Measurements from ENCODE around the gene DYNC1I1.

The DYNC1I1 gene

DNA sequence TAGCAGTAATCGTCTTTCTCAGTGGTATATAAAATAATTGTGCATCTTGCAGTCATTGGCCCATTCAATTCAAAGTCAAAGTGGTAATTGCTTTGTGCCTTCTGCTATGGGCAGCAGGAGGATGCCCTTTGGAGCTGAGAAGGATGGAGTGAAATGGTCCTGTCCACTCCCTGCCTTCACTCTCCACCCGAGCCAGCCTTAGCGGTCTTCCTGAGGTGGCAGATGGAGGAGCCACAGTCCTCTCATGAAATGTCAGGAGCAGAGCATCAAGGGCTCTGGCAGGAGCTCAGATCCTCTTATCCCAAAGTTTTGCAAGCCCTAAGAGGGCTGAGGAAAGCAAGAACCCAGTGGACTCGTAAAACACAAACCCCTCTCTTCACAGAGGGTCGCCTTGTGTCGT is 199.4 kb downstream of the DYNC1I1 start:
- no peak for DNase-seq (ENCODE audit: low spot score)

DNA sequence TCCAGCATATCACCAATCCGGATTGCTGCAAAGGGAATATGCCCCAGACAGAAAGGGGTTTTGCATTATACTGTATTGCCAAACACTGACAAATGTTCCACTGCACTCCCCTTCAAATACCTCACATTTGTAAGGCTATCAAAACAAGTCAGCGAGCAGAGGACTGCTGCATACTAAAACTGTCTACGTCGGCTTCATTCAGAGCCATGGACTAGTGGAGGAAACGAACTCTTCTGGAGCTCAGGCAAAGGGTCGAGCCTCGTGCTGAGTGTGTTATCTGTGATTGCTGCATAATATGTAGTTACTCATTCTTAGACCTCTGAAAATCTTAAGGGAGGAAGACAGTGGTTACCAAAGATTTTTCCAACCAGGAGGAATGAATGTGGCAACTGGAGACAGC is 200.2 kb downstream of the DYNC1I1 start:
- DNase-seq (ENCODE audit: low spot score): no peak

- DNase-seq (ENCODE audit: low spot score): no peak
Measured at GRCh38 chr7:95974108-95974507, 201.8 kb downstream of the DYNC1I1 start.

GRCh38 chr7:95976369-95977060 is 204.2 kb downstream of the DYNC1I1 start:
- no peak for DNase-seq (ENCODE audit: low spot score)

DNA sequence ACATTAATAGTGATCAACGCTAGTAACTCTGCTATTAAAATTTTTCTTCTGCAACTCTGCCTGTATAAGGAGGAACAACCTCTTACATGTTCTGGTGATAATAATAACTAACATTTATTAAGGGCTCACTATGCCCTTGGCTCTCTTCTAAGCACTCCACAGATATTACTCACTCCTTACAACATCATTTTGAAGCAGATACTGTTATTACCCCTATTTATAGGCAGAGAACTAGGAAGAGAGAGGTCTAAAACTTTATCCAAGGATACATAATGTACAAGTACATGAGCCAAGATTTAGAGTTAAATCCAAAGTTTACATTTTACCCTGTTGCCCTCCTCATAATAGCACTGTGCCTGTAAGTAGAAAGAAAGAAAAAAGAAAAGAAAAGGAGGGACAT is 205.6 kb downstream of the DYNC1I1 start:
- no peak for DNase-seq (ENCODE audit: low spot score)

- DNase-seq (ENCODE audit: low spot score): no peak
Measured at GRCh38 chr7:95980167-95980566, 207.8 kb downstream of the DYNC1I1 start.

DNA sequence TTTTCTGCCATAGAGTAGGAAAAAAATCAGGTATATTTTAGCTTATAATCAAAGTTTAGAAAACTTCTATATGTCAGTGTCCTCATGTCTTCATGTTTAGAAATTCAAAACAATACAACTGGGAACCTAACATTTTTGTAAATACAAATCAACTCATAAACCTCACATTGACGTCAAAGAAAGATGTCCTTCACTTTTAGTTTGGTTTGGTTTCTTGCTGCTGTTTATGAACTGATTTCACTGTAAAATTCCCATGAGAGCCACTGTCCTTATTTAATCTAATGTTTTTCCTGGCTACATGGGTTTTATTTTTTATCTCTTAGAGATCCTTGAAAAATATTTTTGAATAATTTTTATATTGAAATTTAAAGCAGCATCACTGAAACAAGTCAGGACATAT is 208.4 kb downstream of the DYNC1I1 start:
- DNase-seq (ENCODE audit: low spot score): no peak

DNA sequence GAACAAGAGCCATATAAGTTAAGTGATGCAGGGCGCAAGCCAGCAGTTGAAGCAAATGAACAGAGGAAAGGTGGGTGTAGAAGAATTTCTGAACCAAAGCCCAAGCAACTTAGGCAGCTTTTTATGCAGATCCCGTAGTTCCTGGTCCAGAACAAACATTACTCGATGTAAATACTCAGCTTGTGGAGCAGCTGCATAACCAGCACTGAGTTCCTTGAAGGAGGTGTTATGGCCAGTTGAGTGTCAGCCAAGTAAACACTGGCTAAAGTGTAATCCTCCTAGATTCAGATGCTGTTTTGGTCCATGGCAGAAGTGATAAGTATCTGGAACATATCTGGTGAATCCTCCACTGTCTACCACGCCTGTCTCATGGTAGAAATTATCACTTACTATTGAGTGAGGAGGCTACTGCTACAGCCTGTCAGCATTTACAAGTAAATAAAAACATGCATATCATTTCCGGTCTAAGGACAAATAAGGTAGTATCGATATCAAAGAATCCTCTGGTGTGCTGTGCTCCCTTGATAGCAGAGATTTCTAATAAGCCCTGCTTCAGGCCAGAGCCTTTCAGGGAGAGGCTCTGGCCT is 213.9 kb downstream of the DYNC1I1 start:
- DNase-seq (ENCODE audit: low spot score): no peak

DNA sequence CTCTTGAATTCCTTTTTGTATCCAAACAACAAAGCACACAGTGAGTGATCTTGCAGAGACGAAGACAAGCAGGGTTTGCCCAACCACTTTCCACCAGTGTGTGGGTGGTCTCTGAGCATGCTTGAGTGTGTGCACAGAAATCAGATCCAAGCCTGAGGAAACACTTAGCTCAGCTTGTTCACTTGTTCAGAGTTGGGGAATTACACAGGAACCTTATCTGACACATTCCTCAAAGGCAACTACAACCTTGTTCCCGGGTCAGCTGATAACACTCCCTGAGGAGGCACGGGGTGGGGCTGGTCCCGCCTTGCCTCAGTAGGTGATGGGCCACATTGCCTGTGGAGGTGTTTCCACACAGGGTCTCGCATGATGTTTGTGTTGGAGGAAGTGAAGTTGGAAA is 216.9 kb downstream of the DYNC1I1 start:
- DNase-seq (ENCODE audit: low spot score): no peak

GRCh38 chr7:95993380-95993779 is 221.0 kb downstream of the DYNC1I1 start:
- DNase-seq (ENCODE audit: low spot score): no peak

- no peak for DNase-seq (ENCODE audit: low spot score)
Measured at GRCh38 chr7:95996174-95996573, 223.8 kb downstream of the DYNC1I1 start.

GRCh38 chr7:95996886-95997285 is 224.5 kb downstream of the DYNC1I1 start:
- DNase-seq (ENCODE audit: low spot score): no peak

GRCh38 chr7:95997632-95998031 is 225.3 kb downstream of the DYNC1I1 start:
- no peak for DNase-seq (ENCODE audit: low spot score)

- no peak for DNase-seq (ENCODE audit: low spot score)
Measured at GRCh38 chr7:95999481-95999880, 227.1 kb downstream of the DYNC1I1 start.

DNA sequence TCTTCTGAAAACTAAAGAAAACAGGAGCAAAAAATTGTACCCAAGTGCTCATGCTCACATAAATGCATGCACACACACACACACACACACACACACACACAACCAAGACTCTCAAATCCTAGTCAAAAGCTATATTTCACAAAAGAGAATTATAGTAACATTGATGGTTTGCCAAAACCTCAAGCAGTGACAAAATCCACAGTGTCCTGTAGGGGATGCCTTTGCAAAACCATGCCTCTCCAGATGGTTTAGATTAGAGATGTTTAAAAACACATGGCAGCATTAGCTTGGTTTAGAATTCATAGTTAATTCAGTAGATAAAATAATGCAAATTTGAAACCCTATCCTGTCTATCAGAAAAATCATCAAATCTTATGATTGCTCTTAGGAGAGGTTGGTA is 232.2 kb downstream of the DYNC1I1 start:
- DNase-seq (ENCODE audit: low spot score): no peak

GRCh38 chr7:96005271-96005670 is 232.9 kb downstream of the DYNC1I1 start:
- no peak for DNase-seq (ENCODE audit: low spot score)

DNA sequence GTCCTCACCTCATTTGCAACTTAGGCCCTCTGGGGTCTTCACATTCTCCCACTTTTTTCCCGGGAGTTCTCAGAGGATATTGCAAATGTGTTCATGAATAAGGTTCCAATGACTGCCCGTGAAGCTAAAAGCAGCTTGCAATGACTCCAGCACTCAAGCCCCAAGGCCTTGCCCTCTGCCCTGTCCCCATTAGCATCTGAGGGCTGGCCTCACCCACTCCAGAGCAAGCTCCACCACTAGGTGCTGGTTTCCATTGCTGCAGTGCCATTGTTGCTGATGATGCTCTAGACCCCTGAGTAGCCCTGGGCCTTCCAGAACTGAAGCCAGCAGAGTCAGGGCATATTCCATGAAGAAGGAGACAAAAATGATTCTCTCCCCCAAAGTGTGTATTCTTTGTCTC is 236.8 kb downstream of the DYNC1I1 start:
- DNase-seq (ENCODE audit: low spot score): no peak

GRCh38 chr7:96013836-96014235 is 241.5 kb downstream of the DYNC1I1 start:
- DNase-seq (ENCODE audit: low spot score): no peak

- DNase-seq (ENCODE audit: low spot score): no peak
Measured at GRCh38 chr7:96014617-96015016, 242.3 kb downstream of the DYNC1I1 start.

DNA sequence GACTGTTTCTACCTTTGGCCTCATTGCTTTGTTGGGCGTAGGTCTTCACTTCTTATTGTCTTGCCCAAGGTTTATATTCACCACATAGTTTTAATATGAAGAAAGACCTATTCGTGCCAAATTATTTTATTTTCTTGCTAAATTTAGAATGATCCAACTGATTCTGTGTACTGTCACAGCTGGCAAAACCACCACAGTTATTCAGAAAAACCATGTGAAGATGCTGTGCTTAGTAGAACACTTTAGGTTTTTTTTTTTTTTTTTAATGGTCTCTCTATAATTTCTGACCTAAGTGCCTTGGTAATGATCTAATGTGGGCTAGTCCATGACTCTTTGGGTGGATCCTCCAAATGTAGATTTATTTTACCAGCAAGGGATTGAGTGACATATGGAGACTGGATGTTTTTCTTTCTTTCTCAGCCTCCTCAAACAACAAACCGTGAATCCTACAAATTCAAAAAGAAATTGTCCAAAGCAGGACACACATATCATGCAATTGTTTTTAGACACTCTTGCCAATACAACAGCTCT is 243.8 kb downstream of the DYNC1I1 start:
- no peak for DNase-seq (ENCODE audit: low spot score)

DNA sequence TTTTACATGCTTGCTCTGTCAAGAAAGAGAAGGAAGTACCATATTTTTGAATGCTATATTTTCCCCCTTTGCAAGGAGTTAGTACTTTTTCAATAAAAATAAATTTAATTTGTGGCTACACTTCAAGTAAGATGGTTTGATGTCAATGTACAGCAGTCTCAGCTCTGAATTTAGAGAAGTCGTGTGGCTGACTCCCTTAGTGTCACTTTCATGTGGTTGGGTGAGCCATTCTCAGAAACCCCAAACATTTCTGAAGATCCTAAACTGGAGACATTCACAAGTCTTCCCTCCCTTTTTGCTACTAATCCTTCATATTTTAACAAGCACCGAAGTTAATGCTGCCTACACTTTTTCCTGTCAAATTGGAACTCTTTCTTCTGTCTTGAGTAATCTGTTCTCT is 244.4 kb downstream of the DYNC1I1 start:
- no peak for DNase-seq (ENCODE audit: low spot score)

GRCh38 chr7:96017877-96018276 is 245.5 kb downstream of the DYNC1I1 start:
- no peak for DNase-seq (ENCODE audit: low spot score)

GRCh38 chr7:96021568-96021967 is 249.2 kb downstream of the DYNC1I1 start:
- no peak for DNase-seq (ENCODE audit: low spot score)

- no peak for DNase-seq (ENCODE audit: low spot score)
Measured at GRCh38 chr7:96023387-96023786, 251.0 kb downstream of the DYNC1I1 start.

Measured in CD4-positive, alpha-beta T cell treated with Interleukin-15 for 4 hours (primary cell).